Spleen (tissue), 7 donors: ENCODE data around the gene MINDY4.

Experiments used
- CTCF ChIP-seq, 11 experiments: fragments of 200-600 bp in 7 of 11; fragments of 450-650 bp in 4 of 11; sonication (generic) in 4 of 11; IDR thresholded peaks in 8 of 11; conservative IDR thresholded peaks in 3 of 11; 1 replicate in 7 of 11; 2 replicates in 4 of 11; pipeline versions ENCODE4 v1.4.0 to v1.8.0; 2016 to 2021; ENCODE audit warnings: antibody characterized with exemption in 11 of 11, inconsistent platforms in 4 of 11, mild to moderate bottlenecking in 1 of 11
- POLR2A ChIP-seq, 3 donors: fragments of 450-650 bp; IDR thresholded peaks; one replicate each; pipeline ENCODE4 v1.5.1; 2017; ENCODE audit warnings: antibody characterized with exemption in 3 of 3, mild to moderate bottlenecking in 1 of 3
- POLR2AphosphoS5 ChIP-seq, 3 donors: sonication (generic); formaldehyde crosslinking; IDR thresholded peaks; one replicate each; pipeline ENCODE4 v1.5.1; 2017; ENCODE audit warnings: antibody characterized with exemption in 3 of 3
- donor health status: DM: no; HTN: no; CAD: no; lungs with moderate emphysema.
- donor health status: DM: no; HTN: no; CAD: no.
- donor health status: DM: no; HTN: no; CAD: no.

DNA sequence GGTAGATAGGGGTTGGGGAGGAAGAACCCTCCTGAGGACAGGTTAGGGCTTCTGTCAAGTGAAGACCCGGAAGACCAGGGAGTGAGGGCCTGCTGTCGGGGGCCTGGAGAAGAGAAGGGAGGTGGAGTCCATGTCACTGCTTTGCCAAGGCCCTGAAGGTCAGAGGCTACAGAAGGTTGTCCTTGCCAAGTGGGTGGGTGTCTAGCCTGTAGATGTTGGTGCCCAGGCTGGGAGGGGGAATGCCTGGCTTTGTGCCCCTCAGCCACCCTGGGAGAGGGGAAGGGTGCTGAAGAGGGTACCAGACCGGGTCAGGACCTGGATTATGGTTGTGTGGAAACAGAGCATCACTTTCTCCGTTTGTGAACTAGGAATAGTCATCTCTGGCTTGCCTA is 73.3 kb downstream of the MINDY4 start:
- TF ChIP-seq CTCF (IDR thresholded peaks at IDR 0.05 in 8 of 11, conservative IDR thresholded peaks at IDR 0.05 in 3 of 11): no peak
- TF ChIP-seq POLR2AphosphoS5 (IDR thresholded peaks at IDR 0.05): no peak
- TF ChIP-seq POLR2A (IDR thresholded peaks at IDR 0.05): no peak
